GM23338 (cell line): Measurements from ENCODE around the gene LDHD. TPM values are rescaled to one million over a fixed set of nuclear protein-coding genes. Genes with fewer than 3 reads are reported as not detected.

Experiments used
- ATAC-seq: fragments of 200-7000 bp; cut with Tn5 transposase; 3 replicates; pipeline ENCODE4 v1.9.1; 2020
- DNase-seq: peaks from one replicate; pipeline ENCODE4 v3.0.0-alpha.2; 2015; ENCODE audit warnings: low spot score
- H2AFZ ChIP-seq: fragments of 200-600 bp; sonication (generic); 2 replicates; pipeline ENCODE4 v1.8.0; 2016; ENCODE audit warnings: antibody characterized with exemption, mild to moderate bottlenecking, moderate library complexity
- H3F3A ChIP-seq: fragments of 200-600 bp; sonication (generic); replicated peaks from 2 replicates; pipeline ENCODE4 v1.8.0; 2017; ENCODE audit warnings: antibody characterized with exemption, mixed run types, low read depth
- H3K27ac ChIP-seq: fragments of 200-600 bp; sonication (generic); 2 replicates; pipeline ENCODE4 v1.6.1; 2016; ENCODE audit warnings: low read depth
- H3K27me3 ChIP-seq: fragments of 200-600 bp; sonication (generic); 2 replicates; pipeline ENCODE4 v1.8.0; 2016; ENCODE audit warnings: mild to moderate bottlenecking, mixed run types, moderate library complexity; ENCODE audit not compliant: insufficient read depth
- H3K36me3 ChIP-seq: fragments of 200-600 bp; sonication (generic); 2 replicates; pipeline ENCODE4 v1.8.0; 2016; ENCODE audit warnings: mild to moderate bottlenecking; ENCODE audit not compliant: insufficient read depth
- H3K4me1 ChIP-seq: fragments of 200-600 bp; sonication (generic); 2 replicates; pipeline ENCODE4 v1.8.0; 2016; ENCODE audit warnings: mild to moderate bottlenecking, moderate library complexity; ENCODE audit not compliant: insufficient read depth
- H3K4me2 ChIP-seq: fragments of 200-600 bp; sonication (generic); 2 replicates; pipeline ENCODE4 v1.7.1; 2017; ENCODE audit warnings: mixed run types
- H3K4me3 ChIP-seq: fragments of 200-600 bp; sonication (generic); 2 replicates; pipeline ENCODE4 v1.6.1; 2016; ENCODE audit warnings: mixed run types
- H3K79me2 ChIP-seq: fragments of 200-600 bp; sonication (generic); replicated peaks from 2 replicates; pipeline ENCODE4 v1.8.0; 2017; ENCODE audit warnings: mild to moderate bottlenecking; ENCODE audit not compliant: insufficient read depth
- H3K9me2 ChIP-seq: fragments of 200-600 bp; sonication (generic); 2 replicates; pipeline ENCODE4 v1.8.0; 2017; ENCODE audit not compliant: insufficient read depth
- H4K20me1 ChIP-seq: fragments of 200-600 bp; sonication (generic); replicated peaks from 2 replicates; pipeline ENCODE4 v1.8.0; 2017; ENCODE audit warnings: mild to moderate bottlenecking; ENCODE audit not compliant: insufficient read depth
- H3K27ac Mint-ChIP-seq: 2 replicates; pipeline ENCODE4 v1.8.0; 2020; ENCODE audit warnings: inconsistent platforms, mild to moderate bottlenecking, moderate library complexity, mixed read lengths
- H3K27me3 Mint-ChIP-seq: 3 replicates; pipeline ENCODE4 v1.8.0; 2022; ENCODE audit warnings: low read depth, mild to moderate bottlenecking, moderate library complexity, mixed read lengths, inconsistent platforms; ENCODE audit not compliant: insufficient read depth, poor library complexity
- H3K36me3 Mint-ChIP-seq: 3 replicates; pipeline ENCODE4 v1.8.0; 2021; ENCODE audit warnings: low read depth, mild to moderate bottlenecking, inconsistent platforms, moderate library complexity, mixed read lengths
- H3K4me1 Mint-ChIP-seq: 3 replicates; pipeline ENCODE4 v1.8.0; 2020; ENCODE audit warnings: mild to moderate bottlenecking, inconsistent platforms, mixed read lengths
- H3K4me3 Mint-ChIP-seq: 3 replicates; pipeline ENCODE4 v1.8.0; 2021; ENCODE audit warnings: moderate library complexity, mild to moderate bottlenecking, inconsistent platforms, mixed read lengths
- H3K9me3 Mint-ChIP-seq: 3 replicates; pipeline ENCODE4 v1.8.0; 2020; ENCODE audit warnings: moderate library complexity, mild to moderate bottlenecking, inconsistent platforms, mixed read lengths
- CTCF ChIP-seq, 2 experiments: fragments of 200-600 bp in 1 of 2; sonication (generic) in 1 of 2; conservative IDR thresholded peaks; 2 replicates each; pipeline versions ENCODE4 v1.5.1 to v1.6.1; 2016 to 2017; ENCODE audit warnings: antibody characterized with exemption in 2 of 2, low read depth in 2 of 2, mild to moderate bottlenecking in 2 of 2, moderate library complexity in 1 of 2
- ETS1 ChIP-seq: IDR thresholded peaks from 2 replicates; pipeline ENCODE4 v1.6.1; 2016; ENCODE audit warnings: antibody characterized with exemption
- EZH2phosphoT487 ChIP-seq: fragments of 200-600 bp; sonication (generic); IDR thresholded peaks from one replicate; pipeline ENCODE4 v1.8.1; 2018; ENCODE audit warnings: antibody characterized with exemption; ENCODE audit not compliant: unreplicated experiment
- JUNB ChIP-seq: IDR thresholded peaks from one replicate; pipeline ENCODE4 v1.6.1; 2016; ENCODE audit warnings: antibody characterized with exemption; ENCODE audit not compliant: unreplicated experiment
- NANOG ChIP-seq: IDR thresholded peaks from 2 replicates; pipeline ENCODE4 v1.6.1; 2016; ENCODE audit warnings: antibody characterized with exemption, borderline replicate concordance
- REST ChIP-seq: IDR thresholded peaks from one replicate; pipeline ENCODE4 v1.6.1; 2018; ENCODE audit warnings: antibody characterized with exemption; ENCODE audit not compliant: unreplicated experiment
- STAT1 ChIP-seq: IDR thresholded peaks from one replicate; pipeline ENCODE4 v1.6.1; 2016; ENCODE audit warnings: antibody characterized with exemption; ENCODE audit not compliant: unreplicated experiment
- ZNF331 ChIP-seq: fragments of 250-450 bp; sonication (Bioruptor Pico); IDR thresholded peaks from 2 replicates; pipeline ENCODE4 v1.5.0; 2020; ENCODE audit warnings: low read depth, mild to moderate bottlenecking, moderate library complexity
- ZNF462 ChIP-seq: fragments of 250-450 bp; sonication (Bioruptor Pico); IDR thresholded peaks from 2 replicates; pipeline ENCODE4 v1.5.0; 2020; ENCODE audit warnings: mild to moderate bottlenecking, moderate library complexity
- polyA plus RNA-seq: library from polyadenylated mRNA; unstranded; fragments of >200 nt; fragmentation: Nextera tagmentation; extraction: Ambion mirVana; gene quantifications from 2 replicates; pipeline ENCODE4 v1.2.1, GENCODE V29; 2016
- total RNA-seq: library from RNA; depleted of rRNA; stranded (reverse); fragments of >200 nt; shearing (Covaris generic); gene quantifications from 2 replicates; pipeline ENCODE4 v1.2.3, GENCODE V29; 2014

Gene LDHD
- total and polyA plus RNA-seq, 2 experiments from 2014 or later = 5.0 to 7.7 TPM

- TF ChIP-seq STAT1 (no peak), EZH2phosphoT487 (no peak), JUNB (no peak)
These were observed 43.8 kb upstream of the LDHD start (continued) for GRCh38 chr16:75160386-75160785.

GRCh38 chr16:75152635-75153034 lies 36.1 kb upstream of the LDHD start:
- no peak overlapping the region for H3K27ac ChIP-seq
- TF ChIP-seq REST = no peak
- TF ChIP-seq STAT1 = no peak
- no peak for TF ChIP-seq CTCF (conservative IDR thresholded peaks at IDR 0.05; ENCODE audit: low read depth in 2 of 2)
- no peak for TF ChIP-seq ETS1
- TF ChIP-seq ZNF462 = no peak
- TF ChIP-seq EZH2phosphoT487 = no peak
- no peak for TF ChIP-seq ZNF331 (CRISPR knock-in tag)
- TF ChIP-seq NANOG = no peak
- TF ChIP-seq JUNB = no peak
- H2AFZ ChIP-seq = no peak overlapping the region
- Mint-ChIP-seq H3K4me1 (no peaks in the 10 kb centered on the region), H3K36me3 (peaks cover 71% of the 10 kb centered on the region), H3K27ac (no peak overlapping the region), H3K4me3 (no peak overlapping the region), H3K27me3 (peaks cover 12% of the 10 kb centered on the region), H3K9me3 (peaks cover 31% of the 10 kb centered on the region)
- DNase-seq = no peak
- H3K4me1 ChIP-seq = no peaks in the 10 kb centered on the region
- ATAC-seq = no peak
- no peak overlapping the region for H3K4me3 ChIP-seq
- peaks cover 56% of the 10 kb centered on the region for H3K79me2 ChIP-seq
- no peaks in the 10 kb centered on the region for H3K27me3 ChIP-seq
- peaks cover 9% of the 10 kb centered on the region; the same call in 1 of the 2 replicates for H3K36me3 ChIP-seq
- H3F3A ChIP-seq = 0 out of 2 replicates have a peak, but pooled peaks cover 3% of the 10 kb centered on the region
- H3K9me2 ChIP-seq = no peaks in the 10 kb centered on the region
- no peak overlapping the region for H3K4me2 ChIP-seq
- peaks cover 8% of the 10 kb centered on the region for H4K20me1 ChIP-seq
